HCT116 (cell line): Measurements from ENCODE around the gene BAIAP2. TPM values are rescaled to one million over a fixed set of nuclear protein-coding genes. Genes with fewer than 3 reads are reported as not detected.

ENCODE experiments used
- ATAC-seq: fragments of 200-7000 bp; cut with Tn5 transposase; 2 replicates; pipeline ENCODE4 v1.9.1; 2020; ENCODE audit warnings: mild to moderate bottlenecking, moderate library complexity
- BruUV-seq: library from RNA; stranded (reverse); fragments of 400-500 nt; replicated peaks from 2 replicates; lab custom pipeline; 2021; lab: Mats Ljungman, UMichigan
- CTCF ChIA-PET: fragments of 300-600 bp; sonication (Branson Sonifier 250); formaldehyde crosslinking; loops from one replicate; lab custom pipeline; 2021; ENCODE audit warnings: antibody characterized with exemption; lab: Charles Lee
- POLR2A ChIA-PET: fragments of 300-600, 350-600 bp; sonication (Branson Sonifier 250); formaldehyde crosslinking; loops from one replicate; lab custom pipeline; 2021; ENCODE audit warnings: antibody characterized with exemption; lab: Charles Lee
- RAD21 ChIA-PET, 2 experiments: fragments of 300-600 bp; sonication (Branson Sonifier 250); formaldehyde crosslinking; loops; one replicate each; lab custom pipeline; 2023; ENCODE audit warnings: low total read pairs in 2 of 2; ENCODE audit not compliant: uncharacterized antibody in 2 of 2, unreplicated experiment in 2 of 2, low non-redundant PET in 1 of 2; lab: Charles Lee
- DNase-seq: peaks from one replicate; pipeline ENCODE4 v3.0.0-alpha.2; 2010; ENCODE audit warnings: low read depth, low spot score
- H2AFZ ChIP-seq: fragments of 200-600 bp; shearing (Covaris generic), sonication (generic); 2 replicates; pipeline ENCODE4 v1.6.1; 2017; ENCODE audit warnings: low read depth, mixed run types, mixed read lengths, antibody characterized with exemption, low read length; ENCODE audit not compliant: poor library complexity, severe bottlenecking
- H3K27ac ChIP-seq: 2 replicates; pipeline ENCODE4 v1.5.1; 2012; ENCODE audit warnings: low read depth, low read length
- H3K27me3 ChIP-seq: fragments of 200-600 bp; sonication (generic); 2 replicates; pipeline ENCODE4 v1.6.1; 2016; ENCODE audit warnings: mixed run types, low read length, mixed read lengths; ENCODE audit not compliant: insufficient read depth
- H3K36me3 ChIP-seq, 2 experiments: fragments of 200-500 bp in 1 of 2; fragments of 200-600 bp in 1 of 2; sonication (Bioruptor generic) in 1 of 2; sonication (generic) in 1 of 2; 2 replicates each; pipeline versions ENCODE4 v1.5.1 to v1.6.1; 2014 to 2016; ENCODE audit warnings: low read length in 2 of 2, inconsistent platforms in 1 of 2, mixed read lengths in 1 of 2, mixed run types in 1 of 2; ENCODE audit not compliant: insufficient read depth in 2 of 2, control insufficient read depth in 1 of 2
- H3K4me1 ChIP-seq, 2 experiments: fragments of 200-600 bp in 1 of 2; sonication (generic) in 1 of 2; 2 replicates each; pipeline versions ENCODE4 v1.5.1 to v1.6.1; 2012 to 2017; ENCODE audit warnings: low read length in 2 of 2, inconsistent platforms in 1 of 2, mild to moderate bottlenecking in 1 of 2, mixed read lengths in 1 of 2, mixed run types in 1 of 2, moderate library complexity in 1 of 2; ENCODE audit not compliant: insufficient read depth in 2 of 2, control insufficient read depth in 1 of 2
- H3K4me2 ChIP-seq: fragments of 200-600 bp; sonication (generic); 2 replicates; pipeline ENCODE4 v1.6.1; 2017; ENCODE audit warnings: mixed run types, low read length, mixed read lengths
- H3K4me3 ChIP-seq, 2 experiments: fragments of 200-600 bp in 1 of 2; sonication (generic) in 1 of 2; replicated peaks in 1 of 2; 2 replicates each; pipeline ENCODE4 v1.5.1; 2011 to 2016; ENCODE audit warnings: low read length in 2 of 2, control low read depth in 1 of 2, low read depth in 1 of 2, mild to moderate bottlenecking in 1 of 2, mixed read lengths in 1 of 2, mixed run types in 1 of 2
- H3K79me2 ChIP-seq: fragments of 200-600 bp; sonication (generic); 2 replicates; pipeline ENCODE4 v1.6.1; 2017; ENCODE audit warnings: mild to moderate bottlenecking, mixed run types, low read length, moderate library complexity, mixed read lengths; ENCODE audit not compliant: insufficient read depth
- H3K9ac ChIP-seq: fragments of 200-600 bp; sonication (generic); 2 replicates; pipeline ENCODE4 v1.6.1; 2016; ENCODE audit warnings: low read length, mixed read lengths
- H3K9me2 ChIP-seq: fragments of 200-600 bp; sonication (generic), shearing (Covaris generic); 2 replicates; pipeline ENCODE4 v1.6.1; 2017; ENCODE audit warnings: mixed run types, mild to moderate bottlenecking, moderate library complexity; ENCODE audit not compliant: insufficient read depth
- H3K9me3 ChIP-seq, 2 experiments: fragments of 200-500 bp in 1 of 2; fragments of 200-600 bp in 1 of 2; sonication (Bioruptor generic) in 1 of 2; sonication (generic) in 1 of 2; 2 replicates each; pipeline ENCODE4 v1.6.1; 2014 to 2017; ENCODE audit warnings: low read length in 2 of 2, mixed read lengths in 2 of 2, inconsistent platforms in 1 of 2, low read depth in 1 of 2, mild to moderate bottlenecking in 1 of 2, mixed run types in 1 of 2, moderate library complexity in 1 of 2; ENCODE audit not compliant: control insufficient read depth in 1 of 2, insufficient read depth in 1 of 2
- H4K20me1 ChIP-seq: fragments of 200-600 bp; sonication (generic), shearing (Covaris generic); 2 replicates; pipeline ENCODE4 v1.6.1; 2017; ENCODE audit warnings: mixed run types, mild to moderate bottlenecking, moderate library complexity; ENCODE audit not compliant: insufficient read depth
- ATF3 ChIP-seq: IDR thresholded peaks from 2 replicates; pipeline ENCODE4 v1.6.1; 2012
- CTCF ChIP-seq, 3 experiments: fragments of 200-600 bp in 1 of 3; sonication (generic) in 1 of 3; IDR thresholded peaks in 2 of 3; conservative IDR thresholded peaks in 1 of 3; 2 replicates each; pipeline ENCODE4 v1.5.1; 2012 to 2017; ENCODE audit warnings: low read depth in 2 of 3, low read length in 2 of 3, antibody characterized with exemption in 1 of 3, borderline replicate concordance in 1 of 3, control low read depth in 1 of 3, mild to moderate bottlenecking in 1 of 3, mixed read lengths in 1 of 3, mixed run types in 1 of 3, moderate library complexity in 1 of 3; ENCODE audit not compliant: insufficient read depth in 1 of 3
- EGR1 ChIP-seq: IDR thresholded peaks from 2 replicates; pipeline ENCODE4 v1.6.1; 2012; ENCODE audit warnings: low read depth
- ELF1 ChIP-seq: IDR thresholded peaks from 2 replicates; pipeline ENCODE4 v1.6.1; 2012; ENCODE audit warnings: low read depth, borderline replicate concordance
- EZH2 ChIP-seq: fragments of 200-600 bp; sonication (generic); IDR thresholded peaks from 2 replicates; pipeline ENCODE4 v1.6.1; 2017; ENCODE audit warnings: antibody characterized with exemption, mixed run types
- EZH2phosphoT487 ChIP-seq: fragments of 200-600 bp; IDR thresholded peaks from 2 replicates; pipeline ENCODE4 v1.6.1; 2018; ENCODE audit warnings: antibody characterized with exemption, borderline replicate concordance
- FOSL1 ChIP-seq: IDR thresholded peaks from 2 replicates; pipeline ENCODE4 v1.6.1; 2012; ENCODE audit warnings: low read depth
- JUND ChIP-seq: IDR thresholded peaks from 2 replicates; pipeline ENCODE4 v1.6.1; 2012
- MAX ChIP-seq: IDR thresholded peaks from 2 replicates; pipeline ENCODE4 v1.6.1; 2012
- POLR2A ChIP-seq: IDR thresholded peaks from 2 replicates; pipeline ENCODE4 v1.7.0; 2011; ENCODE audit warnings: borderline replicate concordance; ENCODE audit not compliant: insufficient read depth, insufficient read length; ENCODE audit errors: extremely low read depth
- RAD21 ChIP-seq: IDR thresholded peaks from 2 replicates; pipeline ENCODE4 v1.6.1; 2012; ENCODE audit warnings: low read depth, mild to moderate bottlenecking
- SIN3A ChIP-seq: IDR thresholded peaks from 2 replicates; pipeline ENCODE4 v1.6.1; 2012; ENCODE audit warnings: low read depth
- SP1 ChIP-seq: IDR thresholded peaks from 2 replicates; pipeline ENCODE4 v1.6.1; 2012; ENCODE audit warnings: low read depth
- TCF7L2 ChIP-seq: IDR thresholded peaks from 2 replicates; pipeline ENCODE4 v1.7.0; 2011; ENCODE audit warnings: borderline replicate concordance, inconsistent platforms; ENCODE audit not compliant: insufficient read depth, insufficient read length; ENCODE audit errors: extremely low read depth
- YY1 ChIP-seq: IDR thresholded peaks from 2 replicates; pipeline ENCODE4 v1.6.1; 2011; ENCODE audit warnings: low read length, low read depth, moderate library complexity, mild to moderate bottlenecking; ENCODE audit not compliant: insufficient replicate concordance; ENCODE audit errors: extremely low read depth
- ZBTB33 ChIP-seq: IDR thresholded peaks from 2 replicates; pipeline ENCODE4 v1.6.1; 2011; ENCODE audit warnings: mild to moderate bottlenecking, low read length, moderate library complexity; ENCODE audit not compliant: insufficient replicate concordance; ENCODE audit errors: extremely low read depth
- intact Hi-C: fragments of 100-400 bp; cut with micrococcal nuclease; formaldehyde crosslinking; loops from 2 replicates; pipeline ENCODE4 v1.10.0; 2022
- total RNA-seq: library from RNA; stranded (reverse); gene quantifications from one replicate; pipeline ENCODE4 v1.2.1, GENCODE V29; 2021; ENCODE audit not compliant: unreplicated experiment

Gene BAIAP2
- total RNA-seq, 1 experiment from 2014 or later = 105 TPM

GRCh38 chr17:81025741-81026129 lies 9.2 kb upstream of the BAIAP2 start:
- peaks cover 13 to 18% of the 10 kb centered on the region in 2 experiments; a peak in 3 of 4 replicates for H3K4me1 ChIP-seq
- H3K27me3 ChIP-seq = no peaks in the 10 kb centered on the region
- H3K4me3 ChIP-seq = no peak overlapping the region
- no peaks in the 10 kb centered on the region for H4K20me1 ChIP-seq
- intact Hi-C loops = no loop called here
- ChIA-PET RAD21 (no interaction called here), CTCF (interaction anchor here (1.0 to 4.8 kb wide), 2 partner anchors 10 to 72 kb away, joined by 3 to 34 read pairs; no protein-coding TSS in a partner anchor), POLR2A (no interaction called here)
- no peaks in the 10 kb centered on the region; a peak in 1 of 4 replicates for H3K9me3 ChIP-seq
- no peaks in the 10 kb centered on the region for H3K79me2 ChIP-seq
- H3K9me2 ChIP-seq = no peaks in the 10 kb centered on the region
- no peak overlapping the region for H3K9ac ChIP-seq
- H3K36me3 ChIP-seq = no peaks in the 10 kb centered on the region
- no peak overlapping the region for H3K4me2 ChIP-seq
- no peak for DNase-seq
- H2AFZ ChIP-seq = no peak overlapping the region
- no TSS peak for BruUV-seq
- TF ChIP-seq ATF3 = no peak
- TF ChIP-seq EZH2phosphoT487 = no peak
- no peak for TF ChIP-seq RAD21
- no peak for TF ChIP-seq EGR1
- TF ChIP-seq YY1 = no peak
- TF ChIP-seq SP1 = no peak
- TF ChIP-seq MAX = no peak
- TF ChIP-seq CTCF (IDR thresholded peaks at IDR 0.05 in 2 of 3, conservative IDR thresholded peaks at IDR 0.05 in 1 of 3; ENCODE audit: borderline replicate concordance in 1 of 3, insufficient read depth in 1 of 3, low read depth in 2 of 3, low read length in 2 of 3) = no peak
- TF ChIP-seq POLR2A = no peak
- no peak for TF ChIP-seq FOSL1
- TF ChIP-seq ELF1 = no peak
- no peak for TF ChIP-seq TCF7L2
- no peak for TF ChIP-seq JUND
- no peak for TF ChIP-seq SIN3A
- TF ChIP-seq EZH2 = no peak
- no peak for TF ChIP-seq ZBTB33
- no peak overlapping the region for H3K27ac ChIP-seq
- no peak for ATAC-seq
